ENCODE measurements around the gene SPATA33.
"Not testable (repeated sequence)": the region's sequence is repeated elsewhere in the genome, so short reads cannot be mapped to it uniquely, and the experiment has no call there.

The SPATA33 gene

GRCh38 chr16:89691231-89691985, 33.8 kb downstream of the SPATA33 start:
- Mint-ChIP-seq H3K4me1 (ENCODE audit: low read depth) (peaks cover 6% of the 10 kb centered on the region), H3K27ac (no peak overlapping the region), H3K4me3 (no peak overlapping the region), H3K36me3 (ENCODE audit: low read depth) (peaks cover 12% of the 10 kb centered on the region), H3K27me3 (ENCODE audit: low read depth) (no peaks in the 10 kb centered on the region), H3K9me3 (no peaks in the 10 kb centered on the region)

GRCh38 chr16:89691986-89692569, 34.4 kb downstream of the SPATA33 start:
- no peak overlapping the region for H3K27ac Mint-ChIP-seq
- H3K27me3 Mint-ChIP-seq (ENCODE audit: low read depth), result no peaks in the 10 kb centered on the region
- peaks cover 8% of the 10 kb centered on the region for H3K4me1 Mint-ChIP-seq (ENCODE audit: low read depth)
- H3K4me3 Mint-ChIP-seq, result no peak overlapping the region
- peaks cover 10% of the 10 kb centered on the region for H3K36me3 Mint-ChIP-seq (ENCODE audit: low read depth)
- no peaks in the 10 kb centered on the region for H3K9me3 Mint-ChIP-seq

GRCh38 chr16:89693289-89693731, 35.7 kb downstream of the SPATA33 start:
- Mint-ChIP-seq H3K9me3 (no peaks in the 10 kb centered on the region), H3K27ac (no peak overlapping the region), H3K36me3 (ENCODE audit: low read depth) (peaks cover 10% of the 10 kb centered on the region), H3K4me1 (ENCODE audit: low read depth) (peaks cover 2% of the 10 kb centered on the region), H3K4me3 (no peak overlapping the region), H3K27me3 (ENCODE audit: low read depth) (no peaks in the 10 kb centered on the region)

GRCh38 chr16:89693931-89694783, 36.5 kb downstream of the SPATA33 start:
- Mint-ChIP-seq H3K4me3 (no peak overlapping the region), H3K4me1 (ENCODE audit: low read depth) (peaks cover 2% of the 10 kb centered on the region), H3K27me3 (ENCODE audit: low read depth) (no peaks in the 10 kb centered on the region), H3K27ac (no peak overlapping the region), H3K9me3 (no peaks in the 10 kb centered on the region), H3K36me3 (ENCODE audit: low read depth) (peaks cover 10% of the 10 kb centered on the region)

- H3K9me3 Mint-ChIP-seq; H3K4me1 Mint-ChIP-seq (ENCODE audit: low read depth); H3K27me3 Mint-ChIP-seq (ENCODE audit: low read depth); H3K4me3 Mint-ChIP-seq; H3K27ac Mint-ChIP-seq: not testable (repeated sequence)
- peaks cover 10% of the 10 kb centered on the region for H3K36me3 Mint-ChIP-seq (ENCODE audit: low read depth)
Measured at GRCh38 chr16:89694784-89695085, 37.1 kb downstream of the SPATA33 start.

GRCh38 chr16:89695086-89695874, 37.6 kb downstream of the SPATA33 start:
- peaks cover 7% of the 10 kb centered on the region for H3K36me3 Mint-ChIP-seq (ENCODE audit: low read depth)
- H3K27me3 Mint-ChIP-seq (ENCODE audit: low read depth), result no peaks in the 10 kb centered on the region
- H3K4me1 Mint-ChIP-seq (ENCODE audit: low read depth), result peaks cover 6% of the 10 kb centered on the region
- H3K9me3 Mint-ChIP-seq, result no peaks in the 10 kb centered on the region
- H3K4me3 Mint-ChIP-seq, result no peak overlapping the region
- H3K27ac Mint-ChIP-seq, result no peak overlapping the region

- Mint-ChIP-seq H3K9me3 (no peaks in the 10 kb centered on the region), H3K27ac (no peak overlapping the region), H3K36me3 (ENCODE audit: low read depth) (peaks cover 5% of the 10 kb centered on the region), H3K4me1 (ENCODE audit: low read depth) (peaks cover 8% of the 10 kb centered on the region), H3K27me3 (ENCODE audit: low read depth) (no peaks in the 10 kb centered on the region), H3K4me3 (no peak overlapping the region)
Measured at GRCh38 chr16:89695875-89696669, 38.4 kb downstream of the SPATA33 start.

GRCh38 chr16:89696670-89697128, 39.1 kb downstream of the SPATA33 start:
- Mint-ChIP-seq H3K9me3 (no peaks in the 10 kb centered on the region), H3K27me3 (ENCODE audit: low read depth) (no peaks in the 10 kb centered on the region), H3K36me3 (ENCODE audit: low read depth) (peaks cover 5% of the 10 kb centered on the region), H3K4me3 (no peak overlapping the region), H3K4me1 (ENCODE audit: low read depth) (peaks cover 8% of the 10 kb centered on the region), H3K27ac (no peak overlapping the region)

- Mint-ChIP-seq H3K36me3 (ENCODE audit: low read depth) (peaks cover 5% of the 10 kb centered on the region), H3K4me3 (no peak overlapping the region), H3K4me1 (ENCODE audit: low read depth) (peaks cover 8% of the 10 kb centered on the region), H3K9me3 (no peaks in the 10 kb centered on the region), H3K27me3 (ENCODE audit: low read depth) (no peaks in the 10 kb centered on the region), H3K27ac (no peak overlapping the region)
Measured at GRCh38 chr16:89697161-89697615, 39.6 kb downstream of the SPATA33 start.

- H3K9me3 Mint-ChIP-seq, result no peaks in the 10 kb centered on the region
- peaks cover 5% of the 10 kb centered on the region for H3K36me3 Mint-ChIP-seq (ENCODE audit: low read depth)
- peaks cover 8% of the 10 kb centered on the region for H3K4me1 Mint-ChIP-seq (ENCODE audit: low read depth)
- H3K4me3 Mint-ChIP-seq, result no peak overlapping the region
- H3K27me3 Mint-ChIP-seq (ENCODE audit: low read depth), result no peaks in the 10 kb centered on the region
- H3K27ac Mint-ChIP-seq, result no peak overlapping the region
Measured at GRCh38 chr16:89697616-89698331, 40.1 kb downstream of the SPATA33 start.

GRCh38 chr16:89698717-89699116, 41.1 kb downstream of the SPATA33 start:
- not testable (repeated sequence) for H3K9me3 Mint-ChIP-seq; H3K4me1 Mint-ChIP-seq (ENCODE audit: low read depth); H3K27ac Mint-ChIP-seq; H3K4me3 Mint-ChIP-seq; H3K36me3 Mint-ChIP-seq (ENCODE audit: low read depth); H3K27me3 Mint-ChIP-seq (ENCODE audit: low read depth)

- H3K4me1 Mint-ChIP-seq (ENCODE audit: low read depth); H3K27me3 Mint-ChIP-seq (ENCODE audit: low read depth); H3K9me3 Mint-ChIP-seq; H3K36me3 Mint-ChIP-seq (ENCODE audit: low read depth): not testable (repeated sequence)
- peak overlapping the region; percentile 59 for H3K27ac Mint-ChIP-seq
- H3K4me3 Mint-ChIP-seq, result peak overlapping the region; percentile 56
Measured at GRCh38 chr16:89699629-89700099, 42.0 kb downstream of the SPATA33 start.

GRCh38 chr16:89700100-89700648, 42.5 kb downstream of the SPATA33 start:
- Mint-ChIP-seq H3K27me3 (ENCODE audit: low read depth) (no peaks in the 10 kb centered on the region), H3K36me3 (ENCODE audit: low read depth) (no peaks in the 10 kb centered on the region), H3K9me3 (no peaks in the 10 kb centered on the region), H3K4me3 (peak overlapping the region; percentile 56), H3K27ac (peak overlapping the region; percentile 59), H3K4me1 (ENCODE audit: low read depth) (peaks cover 8% of the 10 kb centered on the region)

All from T-helper 1 cell treated with Interleukin-12 subunit alpha and Interleukin-12 subunit beta and Interleukin-4 antibody, amounts not matched to agents 30 μg/mL and 1 μg/mL, for 36 hours (primary cell).